ENCODE data around the gene MT2A. TPM values are rescaled to one million over a fixed set of nuclear protein-coding genes. Genes with fewer than 3 reads are reported as not detected.

MT2A gene
- total RNA-seq, 1 donor from 2014 or later: 112 TPM

GRCh38 chr16:56589141-56590039 lies 19.0 kb upstream of the MT2A start, which contains the start of gene MT3:
MT3 (plus strand) TSS chr16:56589528; CDS start chr16:56589591, 63 bp downstream.
- FAIRE-seq: no peak
- no peaks in the 10 kb centered on the region for H3K79me2 ChIP-seq (ENCODE audit: insufficient read depth, low read length)
- no peaks in the 10 kb centered on the region for H4K20me1 ChIP-seq (ENCODE audit: insufficient read depth, low read length)
- Mint-ChIP-seq H3K4me3 (ENCODE audit: unreplicated experiment) (peak within 1 kb of the TSS; percentile 77), H3K27ac (ENCODE audit: unreplicated experiment) (no peak within 1 kb of the TSS), H3K27me3 (ENCODE audit: low read depth, unreplicated experiment) (peaks cover 80% of the 10 kb centered on the region), H3K9me3 (ENCODE audit: unreplicated experiment) (peaks cover 6% of the 10 kb centered on the region), H3K36me3 (ENCODE audit: low read depth, unreplicated experiment) (no peaks in the 10 kb centered on the region), H3K4me1 (ENCODE audit: low read depth, unreplicated experiment) (peaks cover 2% of the 10 kb centered on the region)
- H3K4me2 ChIP-seq (ENCODE audit: low read length): peak within 1 kb of the TSS; percentile 82
- no peak within 1 kb of the TSS for H3K27ac ChIP-seq (ENCODE audit: low read depth, low read length)
- H3K9ac ChIP-seq (ENCODE audit: low read length): no peak within 1 kb of the TSS
- DNase-seq (ENCODE audit: low read depth): no peak
- TF ChIP-seq EZH2 (IDR thresholded peaks at IDR 0.05; ENCODE audit: insufficient read depth, low read length) (peak; percentile 58), CTCF (IDR thresholded peaks at IDR 0.05; ENCODE audit: insufficient read depth, low read depth, low read length) (no peak)
- no peaks in the 10 kb centered on the region for H3K9me3 ChIP-seq (ENCODE audit: insufficient read depth, low read depth, low read length)
- H3K27me3 ChIP-seq (ENCODE audit: insufficient read depth, low read length): peaks cover 37% of the 10 kb centered on the region
- no peaks in the 10 kb centered on the region for H3K36me3 ChIP-seq (ENCODE audit: insufficient read depth, low read length)
- peak within 1 kb of the TSS; percentile 60 for H2AFZ ChIP-seq (ENCODE audit: low read depth, low read length)
- H3K4me1 ChIP-seq (ENCODE audit: insufficient read depth, low read length): peaks cover 10% of the 10 kb centered on the region
- peak within 1 kb of the TSS; percentile 39 for H3K4me3 ChIP-seq (ENCODE audit: insufficient read depth, low read depth, low read length)

GRCh38 chr16:56591377-56592060 lies 16.9 kb upstream of the MT2A start:
- Histone ChIP-seq H3K4me1 (ENCODE audit: insufficient read depth, low read length) (peaks cover 10% of the 10 kb centered on the region), H3K79me2 (ENCODE audit: insufficient read depth, low read length) (no peaks in the 10 kb centered on the region), H2AFZ (ENCODE audit: low read depth, low read length) (no peak overlapping the region), H3K36me3 (ENCODE audit: insufficient read depth, low read length) (no peaks in the 10 kb centered on the region), H3K4me2 (ENCODE audit: low read length) (no peak overlapping the region), H3K9me3 (ENCODE audit: insufficient read depth, low read depth, low read length) (no peaks in the 10 kb centered on the region), H3K27ac (ENCODE audit: low read depth, low read length) (no peak overlapping the region), H4K20me1 (ENCODE audit: insufficient read depth, low read length) (no peaks in the 10 kb centered on the region), H3K4me3 (ENCODE audit: insufficient read depth, low read depth, low read length) (no peak overlapping the region), H3K9ac (ENCODE audit: low read length) (no peak overlapping the region), H3K27me3 (ENCODE audit: insufficient read depth, low read length) (peaks cover 34% of the 10 kb centered on the region)
- Mint-ChIP-seq H3K27me3 (ENCODE audit: low read depth, unreplicated experiment) (peaks cover 69% of the 10 kb centered on the region), H3K27ac (ENCODE audit: unreplicated experiment) (no peak overlapping the region), H3K36me3 (ENCODE audit: low read depth, unreplicated experiment) (no peaks in the 10 kb centered on the region), H3K4me1 (ENCODE audit: low read depth, unreplicated experiment) (peaks cover 2% of the 10 kb centered on the region), H3K4me3 (ENCODE audit: unreplicated experiment) (no peak overlapping the region), H3K9me3 (ENCODE audit: unreplicated experiment) (peaks cover 6% of the 10 kb centered on the region)
- DNase-seq (ENCODE audit: low read depth): no peak
- TF ChIP-seq CTCF (IDR thresholded peaks at IDR 0.05; ENCODE audit: insufficient read depth, low read depth, low read length) (no peak), EZH2 (IDR thresholded peaks at IDR 0.05; ENCODE audit: insufficient read depth, low read length) (no peak)
- FAIRE-seq: no peak

Data from astrocyte (in vitro differentiated cells and primary cell).